Neural crest cell (in vitro differentiated cells): ENCODE results near the gene ABCG1. TPM values are rescaled to one million over a fixed set of nuclear protein-coding genes. Genes with fewer than 3 reads are reported as not detected.

Experiments used
- DNase-seq: peaks from one replicate; pipeline ENCODE4 v3.0.0; 2021; ENCODE audit warnings: low read depth, mixed read lengths, low spot score
- H3K27ac Mint-ChIP-seq: one replicate; pipeline ENCODE4 v1.8.0; 2021; ENCODE audit warnings: mild to moderate bottlenecking, mixed read lengths; ENCODE audit not compliant: unreplicated experiment
- H3K27me3 Mint-ChIP-seq: 2 replicates; pipeline ENCODE4 v1.8.0; 2021; ENCODE audit warnings: low read depth, mild to moderate bottlenecking, mixed read lengths
- H3K36me3 Mint-ChIP-seq: 2 replicates; pipeline ENCODE4 v1.8.0; 2021; ENCODE audit warnings: low read depth, mild to moderate bottlenecking, mixed read lengths
- H3K4me1 Mint-ChIP-seq: 2 replicates; pipeline ENCODE4 v1.8.0; 2021; ENCODE audit warnings: mixed read lengths
- H3K4me3 Mint-ChIP-seq: one replicate; pipeline ENCODE4 v1.8.0; 2021; ENCODE audit warnings: mild to moderate bottlenecking, mixed read lengths
- H3K9me3 Mint-ChIP-seq: 2 replicates; pipeline ENCODE4 v1.8.0; 2021; ENCODE audit warnings: mixed read lengths
- CTCF ChIP-seq: fragments of 200-600 bp; sonication (generic); conservative IDR thresholded peaks from 2 replicates; pipeline ENCODE4 v1.5.0; 2021; ENCODE audit warnings: antibody characterized with exemption, mild to moderate bottlenecking
- total RNA-seq: library from RNA; stranded (reverse); gene quantifications from 2 replicates; pipeline ENCODE4 v1.2.1, GENCODE V29; 2021

The ABCG1 gene
- total RNA-seq, 1 donor from 2014 or later: 3.3 TPM

- DNase-seq: no peak
- Mint-ChIP-seq H3K4me3 (no peak overlapping the region), H3K27ac (no peak overlapping the region), H3K36me3 (no peaks in the 10 kb centered on the region), H3K4me1 (no peaks in the 10 kb centered on the region), H3K27me3 (peaks cover 2% of the 10 kb centered on the region), H3K9me3 (peaks cover 6% of the 10 kb centered on the region)
- TF ChIP-seq CTCF: no peak
Observed at GRCh38 chr21:42321845-42322244, 102.9 kb downstream of the ABCG1 start.

GRCh38 chr21:42324896-42325295 is 106.0 kb downstream of the ABCG1 start:
- no peak overlapping the region for H3K27ac Mint-ChIP-seq
- H3K36me3 Mint-ChIP-seq: no peaks in the 10 kb centered on the region
- no peak overlapping the region for H3K4me3 Mint-ChIP-seq
- no peaks in the 10 kb centered on the region for H3K4me1 Mint-ChIP-seq
- peaks cover 11% of the 10 kb centered on the region for H3K9me3 Mint-ChIP-seq
- no peak for TF ChIP-seq CTCF
- no peak for DNase-seq
- peaks cover 9% of the 10 kb centered on the region for H3K27me3 Mint-ChIP-seq

- H3K36me3 Mint-ChIP-seq: no peaks in the 10 kb centered on the region
- no peak overlapping the region for H3K27ac Mint-ChIP-seq
- TF ChIP-seq CTCF: no peak
- no peak overlapping the region for H3K4me3 Mint-ChIP-seq
- peaks cover 11% of the 10 kb centered on the region for H3K27me3 Mint-ChIP-seq
- H3K9me3 Mint-ChIP-seq: peaks cover 12% of the 10 kb centered on the region
- peaks cover 2% of the 10 kb centered on the region for H3K4me1 Mint-ChIP-seq
- no peak for DNase-seq
Observed at GRCh38 chr21:42330380-42331371, 111.7 kb downstream of the ABCG1 start.

- DNase-seq: no peak
- Mint-ChIP-seq H3K4me3 (no peak overlapping the region), H3K36me3 (no peaks in the 10 kb centered on the region), H3K4me1 (peaks cover 9% of the 10 kb centered on the region), H3K27ac (no peak overlapping the region), H3K9me3 (peaks cover 11% of the 10 kb centered on the region), H3K27me3 (peaks cover 11% of the 10 kb centered on the region)
- TF ChIP-seq CTCF: no peak
Observed at GRCh38 chr21:42331660-42332059, 112.7 kb downstream of the ABCG1 start.

- H3K4me1 Mint-ChIP-seq: peaks cover 11% of the 10 kb centered on the region
- peaks cover 14% of the 10 kb centered on the region for H3K9me3 Mint-ChIP-seq
- no peak overlapping the region for H3K4me3 Mint-ChIP-seq
- H3K27me3 Mint-ChIP-seq: peaks cover 11% of the 10 kb centered on the region
- DNase-seq: no peak
- TF ChIP-seq CTCF: no peak
- H3K36me3 Mint-ChIP-seq: no peaks in the 10 kb centered on the region
- H3K27ac Mint-ChIP-seq: no peak overlapping the region
Observed at GRCh38 chr21:42332557-42333317, 113.8 kb downstream of the ABCG1 start.
